CD8-positive, alpha-beta memory T cell (primary cell): ENCODE data around the gene CAPZA1. TPM values are rescaled to one million over a fixed set of nuclear protein-coding genes. Genes with fewer than 3 reads are reported as not detected.

Source experiments
- CTCF ChIA-PET: fragments of 350-600 bp; sonication (Branson Sonifier 250); formaldehyde crosslinking; loops from one replicate; lab custom pipeline; 2021; ENCODE audit warnings: antibody characterized with exemption; lab: Charles Lee
- POLR2A ChIA-PET: fragments of 350-600 bp; sonication (Branson Sonifier 250); formaldehyde crosslinking; loops from one replicate; lab custom pipeline; 2021; ENCODE audit warnings: antibody characterized with exemption; lab: Charles Lee
- DNase-seq, 5 donors: peaks; one replicate each; pipeline versions ENCODE4 v3.0.0 to v3.0.0-alpha.2; 2020 to 2022; ENCODE audit warnings: mixed read lengths in 1 of 5
- H3K27ac ChIP-seq: one replicate; pipeline ENCODE4 v1.7.0; 2013; ENCODE audit warnings: low read depth, mild to moderate bottlenecking, low read length, moderate library complexity
- H3K27me3 ChIP-seq: 2 replicates; pipeline ENCODE4 v1.7.0; 2013; ENCODE audit warnings: low read length, mild to moderate bottlenecking; ENCODE audit not compliant: insufficient read depth, poor library complexity, severe bottlenecking
- H3K36me3 ChIP-seq: 2 replicates; pipeline ENCODE4 v1.7.0; 2013; ENCODE audit warnings: mild to moderate bottlenecking, low read length, moderate library complexity; ENCODE audit not compliant: insufficient read depth
- H3K4me1 ChIP-seq: 2 replicates; pipeline ENCODE4 v1.7.0; 2013; ENCODE audit warnings: mild to moderate bottlenecking, low read length, moderate library complexity; ENCODE audit not compliant: insufficient read depth
- H3K4me3 ChIP-seq: 2 replicates; pipeline ENCODE4 v1.7.0; 2013; ENCODE audit warnings: mild to moderate bottlenecking, low read length
- H3K9me3 ChIP-seq: 2 replicates; pipeline ENCODE4 v1.7.0; 2013; ENCODE audit warnings: mild to moderate bottlenecking, low read length
- H3K27ac Mint-ChIP-seq, 8 donors: one replicate each; pipeline ENCODE4 v1.8.0; 2020 to 2021; ENCODE audit warnings: mixed read lengths in 8 of 8, mild to moderate bottlenecking in 6 of 8, inconsistent platforms in 3 of 8, moderate library complexity in 3 of 8
- H3K27me3 Mint-ChIP-seq, 2 donors: one replicate each; pipeline ENCODE4 v1.8.0; 2020 to 2021; ENCODE audit warnings: mixed read lengths in 2 of 2, mild to moderate bottlenecking in 1 of 2, moderate library complexity in 1 of 2
- H3K36me3 Mint-ChIP-seq, 3 donors: one replicate each; pipeline ENCODE4 v1.8.0; 2020 to 2021; ENCODE audit warnings: mixed read lengths in 3 of 3, inconsistent platforms in 1 of 3, mild to moderate bottlenecking in 1 of 3
- H3K4me1 Mint-ChIP-seq, 3 donors: one replicate each; pipeline ENCODE4 v1.8.0; 2020 to 2021; ENCODE audit warnings: mixed read lengths in 3 of 3, inconsistent platforms in 1 of 3, mild to moderate bottlenecking in 1 of 3
- H3K4me3 Mint-ChIP-seq, 7 donors: one replicate each; pipeline ENCODE4 v1.8.0; 2020 to 2021; ENCODE audit warnings: mixed read lengths in 7 of 7, mild to moderate bottlenecking in 6 of 7, moderate library complexity in 4 of 7, inconsistent platforms in 2 of 7
- H3K9me3 Mint-ChIP-seq, 5 donors: one replicate each; pipeline ENCODE4 v1.8.0; 2020 to 2022; ENCODE audit warnings: mixed read lengths in 5 of 5, mild to moderate bottlenecking in 3 of 5, moderate library complexity in 2 of 5, inconsistent platforms in 1 of 5
- polyA plus RNA-seq: library from polyadenylated mRNA; unstranded; fragments of 300-500 nt; fragmentation: Illumina TruSeq; gene quantifications from one replicate; pipeline ENCODE4 v1.2.3, GENCODE V29; 2021
- total RNA-seq, 2 experiments: library from RNA; stranded (reverse); gene quantifications; one replicate each; pipeline ENCODE4 v1.2.3, GENCODE V29; 2021

Gene CAPZA1
- total and polyA plus RNA-seq, 3 experiments from 2014 or later, result 212 to 266 (median 255) TPM

DNA sequence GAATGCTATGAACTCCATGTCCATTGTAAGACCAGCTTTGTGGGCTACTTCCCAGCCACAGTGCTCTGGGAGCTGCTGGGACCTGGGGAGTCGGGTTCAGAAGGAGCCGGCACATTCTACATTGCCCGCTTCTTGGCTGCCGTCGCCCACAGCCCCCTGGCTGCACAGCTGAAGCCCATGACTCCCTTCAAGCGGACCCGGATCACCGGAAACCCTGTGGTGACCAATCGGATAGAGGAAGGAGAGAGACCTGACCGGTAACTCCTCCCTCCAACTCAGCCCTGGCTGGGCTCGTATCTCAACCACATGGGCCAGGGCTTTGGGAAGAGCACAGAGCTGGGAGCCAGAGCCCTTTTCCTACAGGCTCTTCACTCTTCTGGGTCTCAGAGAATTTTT, 70.2 kb downstream of the CAPZA1 start:
- H3K4me3 ChIP-seq, result no peak overlapping the region
- Mint-ChIP-seq H3K4me1 (peaks cover 14 to 25% (median 14%) of the 10 kb centered on the region in 3 donors), H3K27me3 (no peaks in the 10 kb centered on the region), H3K36me3 (peaks cover 0 to 66% (median 22%) of the 10 kb centered on the region in 3 donors), H3K9me3 (no peaks in the 10 kb centered on the region), H3K27ac (peak overlapping the region in 1 of 8 donors; percentile 56), H3K4me3 (no peak overlapping the region)
- CTCF ChIA-PET, result no interaction called here
- H3K36me3 ChIP-seq, result peaks cover 27% of the 10 kb centered on the region
- H3K27me3 ChIP-seq, result no peaks in the 10 kb centered on the region
- H3K4me1 ChIP-seq, result no peaks in the 10 kb centered on the region
- no peak for DNase-seq
- POLR2A ChIA-PET, result no interaction called here
- H3K27ac ChIP-seq, result no peak overlapping the region
- H3K9me3 ChIP-seq, result no peaks in the 10 kb centered on the region

DNA sequence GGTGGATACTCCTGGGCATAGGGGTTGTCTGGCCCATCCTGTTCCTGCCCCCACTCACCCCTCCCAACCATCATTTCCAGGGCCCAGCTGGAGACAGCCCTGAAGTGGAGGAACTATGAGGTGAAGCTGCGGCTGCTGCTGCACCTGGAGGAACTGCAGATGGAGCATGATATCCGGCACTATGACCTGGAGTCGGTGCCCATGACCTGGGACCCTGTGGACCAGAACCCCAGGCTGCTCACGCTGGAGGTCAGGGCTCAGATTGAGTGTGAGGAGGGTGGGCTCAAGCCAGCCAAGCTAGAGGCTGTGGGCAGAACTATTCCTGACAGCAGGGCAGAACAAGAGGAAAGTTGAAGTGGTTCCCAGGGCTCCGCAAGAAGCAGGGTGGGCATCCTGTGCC, 73.0 kb downstream of the CAPZA1 start:
- Mint-ChIP-seq H3K27ac (peak overlapping the region in 1 of 8 donors; percentile 8), H3K36me3 (peaks cover 0 to 88% (median 22%) of the 10 kb centered on the region in 3 donors), H3K9me3 (no peaks in the 10 kb centered on the region), H3K4me3 (no peak overlapping the region), H3K4me1 (peaks cover 0 to 8% (median 5%) of the 10 kb centered on the region in 3 donors), H3K27me3 (no peaks in the 10 kb centered on the region)
- CTCF ChIA-PET, result interaction anchor here (0.7 to 2.3 kb wide), 3 partner anchors 10 to 194 kb away, joined by 3 to 5 read pairs (median 3); no protein-coding TSS in a partner anchor
- Histone ChIP-seq H3K36me3 (peaks cover 34% of the 10 kb centered on the region), H3K9me3 (no peaks in the 10 kb centered on the region), H3K4me1 (no peaks in the 10 kb centered on the region), H3K4me3 (no peak overlapping the region), H3K27me3 (no peaks in the 10 kb centered on the region), H3K27ac (no peak overlapping the region)
- DNase-seq, result no peak
- POLR2A ChIA-PET, result no interaction called here

GRCh38 chr1:112693821-112694220, 74.2 kb downstream of the CAPZA1 start:
- Histone ChIP-seq H3K27ac (no peak overlapping the region), H3K27me3 (no peaks in the 10 kb centered on the region), H3K4me1 (no peaks in the 10 kb centered on the region), H3K36me3 (peaks cover 44% of the 10 kb centered on the region), H3K4me3 (no peak overlapping the region), H3K9me3 (no peaks in the 10 kb centered on the region)
- ChIA-PET POLR2A (no interaction called here), CTCF (interaction anchor here (1.4 kb wide), 1 partner anchor 8 kb away, joined by 3 read pairs; no protein-coding TSS in a partner anchor)
- Mint-ChIP-seq H3K4me1 (peaks cover 0 to 3% (median 1%) of the 10 kb centered on the region in 3 donors), H3K27me3 (no peaks in the 10 kb centered on the region), H3K36me3 (peaks cover 0 to 88% (median 19%) of the 10 kb centered on the region in 3 donors), H3K9me3 (no peaks in the 10 kb centered on the region), H3K27ac (no peak overlapping the region), H3K4me3 (no peak overlapping the region)
- no peak for DNase-seq

GRCh38 chr1:112694363-112694929, 74.8 kb downstream of the CAPZA1 start:
- H3K4me3 ChIP-seq, result no peak overlapping the region
- H3K9me3 Mint-ChIP-seq, result no peaks in the 10 kb centered on the region
- no peak for DNase-seq
- no peak overlapping the region for H3K27ac ChIP-seq
- H3K27me3 Mint-ChIP-seq, result no peaks in the 10 kb centered on the region
- H3K36me3 ChIP-seq, result peaks cover 43% of the 10 kb centered on the region
- H3K9me3 ChIP-seq, result no peaks in the 10 kb centered on the region
- H3K4me1 ChIP-seq, result no peaks in the 10 kb centered on the region
- no peak overlapping the region for H3K4me3 Mint-ChIP-seq
- H3K36me3 Mint-ChIP-seq, result peaks cover 0 to 89% (median 19%) of the 10 kb centered on the region in 3 donors
- ChIA-PET CTCF (no interaction called here), POLR2A (no interaction called here)
- H3K27ac Mint-ChIP-seq, result no peak overlapping the region
- H3K4me1 Mint-ChIP-seq, result peaks cover under 1 to 9% (median 3%) of the 10 kb centered on the region in 3 donors
- no peaks in the 10 kb centered on the region for H3K27me3 ChIP-seq

DNA sequence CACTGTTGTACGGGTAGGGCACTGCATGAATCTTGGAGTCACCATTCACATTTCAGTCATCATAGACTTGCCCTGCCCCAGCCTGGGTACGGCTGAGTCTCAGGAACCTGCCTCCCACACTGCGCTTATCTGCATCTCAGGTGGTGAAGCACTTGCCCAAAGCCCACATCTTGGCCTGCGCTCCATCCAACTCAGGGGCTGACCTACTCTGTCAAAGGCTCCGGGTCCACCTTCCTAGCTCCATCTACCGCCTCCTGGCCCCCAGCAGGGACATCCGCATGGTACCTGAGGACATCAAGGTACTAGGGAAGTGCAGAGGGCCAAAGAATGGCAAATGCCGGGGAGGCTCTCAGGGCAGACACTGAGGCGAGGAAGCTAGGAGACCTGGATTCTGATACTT, 75.6 kb downstream of the CAPZA1 start:
- ChIA-PET CTCF (no interaction called here), POLR2A (no interaction called here)
- Histone ChIP-seq H3K36me3 (peaks cover 37% of the 10 kb centered on the region), H3K9me3 (no peaks in the 10 kb centered on the region), H3K4me3 (no peak overlapping the region), H3K27me3 (no peaks in the 10 kb centered on the region), H3K27ac (no peak overlapping the region), H3K4me1 (peaks cover 2% of the 10 kb centered on the region)
- peak overlapping the region in 1 of 8 donors; percentile 69 for H3K27ac Mint-ChIP-seq
- H3K36me3 Mint-ChIP-seq, result peaks cover 0 to 88% (median 19%) of the 10 kb centered on the region in 3 donors
- no peaks in the 10 kb centered on the region for H3K9me3 Mint-ChIP-seq
- no peak overlapping the region for H3K4me3 Mint-ChIP-seq
- peaks cover 5 to 18% (median 11%) of the 10 kb centered on the region in 3 donors for H3K4me1 Mint-ChIP-seq
- no peaks in the 10 kb centered on the region for H3K27me3 Mint-ChIP-seq
- DNase-seq, result no peak

- peaks cover 31% of the 10 kb centered on the region for H3K36me3 ChIP-seq
- Mint-ChIP-seq H3K4me1 (peaks cover 20 to 32% (median 26%) of the 10 kb centered on the region in 3 donors), H3K36me3 (peaks cover 0 to 83% (median 17%) of the 10 kb centered on the region in 3 donors), H3K9me3 (no peaks in the 10 kb centered on the region), H3K27me3 (no peaks in the 10 kb centered on the region), H3K27ac (peak overlapping the region in 4 of 8 donors; percentile 26 to 81 (median 30)), H3K4me3 (no peak overlapping the region)
- POLR2A ChIA-PET, result no interaction called here
- no peak overlapping the region for H3K4me3 ChIP-seq
- no peaks in the 10 kb centered on the region for H3K9me3 ChIP-seq
- no peaks in the 10 kb centered on the region for H3K27me3 ChIP-seq
- H3K27ac ChIP-seq, result no peak overlapping the region
- CTCF ChIA-PET, result interaction anchor here (0.8 kb wide), 1 partner anchor 12 kb away, joined by 3 read pairs; no protein-coding TSS in a partner anchor
- DNase-seq, result no peak
- peaks cover 17% of the 10 kb centered on the region for H3K4me1 ChIP-seq
Measured at GRCh38 chr1:112696578-112697314, 77.1 kb downstream of the CAPZA1 start.

DNA sequence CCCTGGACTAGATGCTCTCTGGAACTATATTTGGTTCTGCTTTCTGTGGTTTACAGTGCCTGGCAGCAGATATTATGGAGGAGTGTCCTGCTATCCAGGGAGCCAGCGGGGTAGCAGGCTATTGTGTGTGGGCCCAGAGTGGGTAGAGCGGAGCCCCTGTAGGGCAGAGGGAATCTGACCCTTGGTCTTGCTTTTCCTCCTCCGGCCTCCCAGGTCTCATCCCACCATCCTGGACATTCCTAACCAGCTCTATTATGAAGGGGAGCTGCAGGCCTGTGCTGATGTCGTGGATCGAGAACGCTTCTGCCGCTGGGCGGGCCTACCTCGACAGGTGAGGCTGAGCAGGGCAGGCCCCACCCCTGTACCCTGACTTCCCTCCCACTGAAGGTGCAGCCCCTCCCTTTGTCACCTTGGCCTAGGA, 78.2 kb downstream of the CAPZA1 start:
- Mint-ChIP-seq H3K9me3 (no peaks in the 10 kb centered on the region), H3K27me3 (no peaks in the 10 kb centered on the region), H3K4me1 (peaks cover 30 to 42% (median 31%) of the 10 kb centered on the region in 3 donors), H3K36me3 (peaks cover 0 to 73% (median 8%) of the 10 kb centered on the region in 3 donors), H3K4me3 (no peak overlapping the region), H3K27ac (peak overlapping the region in 3 of 8 donors; percentile 29 to 43 (median 38))
- Histone ChIP-seq H3K4me1 (peaks cover 19% of the 10 kb centered on the region), H3K27me3 (no peaks in the 10 kb centered on the region), H3K9me3 (no peaks in the 10 kb centered on the region), H3K27ac (no peak overlapping the region), H3K4me3 (no peak overlapping the region), H3K36me3 (peaks cover 25% of the 10 kb centered on the region)
- CTCF ChIA-PET, result interaction anchor here (1.4 to 1.6 kb wide), 2 partner anchors 17 to 196 kb away, joined by 5 read pairs; partner anchors contain the start of gene PPM1J
- POLR2A ChIA-PET, result interaction anchor here (0.5 kb wide), 1 partner anchor 15 kb away, joined by 3 read pairs; no protein-coding TSS in a partner anchor
- DNase-seq, result no peak
